HG02678 (cell line): Measurements from ENCODE around the gene ZFAND5.

Source experiments
- ATAC-seq: cut with Tn5 transposase; IDR thresholded peaks from one replicate; pipeline ENCODE4 v1.9.1; 2021; ENCODE audit warnings: mild to moderate bottlenecking, moderate library complexity; ENCODE audit not compliant: unreplicated experiment

Gene ZFAND5

GRCh38 chr9:72326641-72327040 lies 38.4 kb downstream of the ZFAND5 start:
- no peak for ATAC-seq

DNA sequence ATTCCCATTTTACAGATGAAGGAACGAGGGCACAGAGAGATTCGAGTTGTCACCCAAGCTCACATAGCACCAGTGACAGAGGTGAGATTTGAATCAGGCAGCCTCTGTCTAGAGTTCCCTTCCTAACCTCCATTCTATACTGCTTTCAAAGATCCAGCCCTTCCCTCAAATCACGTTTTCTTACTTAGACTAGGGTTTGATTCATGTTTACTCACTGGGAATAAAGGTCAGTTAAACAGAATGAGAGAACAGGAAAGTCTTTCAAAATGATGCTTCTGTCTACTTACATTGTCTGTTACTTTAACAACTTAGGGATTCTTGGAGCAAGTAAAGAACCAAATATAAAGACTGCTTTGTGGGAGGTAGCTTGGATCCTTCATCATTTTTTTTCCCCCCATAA lies 40.0 kb downstream of the ZFAND5 start:
- ATAC-seq, result no peak

DNA sequence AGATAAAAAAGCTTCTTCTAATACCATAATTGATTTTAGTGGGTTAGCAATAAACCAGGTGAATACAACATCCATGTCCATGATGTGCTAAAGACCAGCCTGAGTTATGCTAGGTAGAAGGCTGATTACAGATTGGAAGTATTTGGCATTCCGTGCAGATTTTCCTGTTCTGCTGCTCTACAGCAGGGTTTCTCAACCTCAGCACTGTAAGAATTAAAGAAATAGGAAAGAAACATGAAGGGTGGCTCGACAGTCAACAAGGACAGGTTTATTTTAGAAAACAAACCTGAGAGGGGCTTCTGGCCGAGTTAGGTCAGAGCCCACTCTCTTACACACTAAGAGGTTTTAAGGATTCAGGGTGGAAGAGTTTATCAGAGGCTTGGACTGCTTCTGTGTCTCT lies 42.3 kb downstream of the ZFAND5 start:
- ATAC-seq, result no peak

- no peak for ATAC-seq
Measured at GRCh38 chr9:72322259-72322658, 42.7 kb downstream of the ZFAND5 start.

DNA sequence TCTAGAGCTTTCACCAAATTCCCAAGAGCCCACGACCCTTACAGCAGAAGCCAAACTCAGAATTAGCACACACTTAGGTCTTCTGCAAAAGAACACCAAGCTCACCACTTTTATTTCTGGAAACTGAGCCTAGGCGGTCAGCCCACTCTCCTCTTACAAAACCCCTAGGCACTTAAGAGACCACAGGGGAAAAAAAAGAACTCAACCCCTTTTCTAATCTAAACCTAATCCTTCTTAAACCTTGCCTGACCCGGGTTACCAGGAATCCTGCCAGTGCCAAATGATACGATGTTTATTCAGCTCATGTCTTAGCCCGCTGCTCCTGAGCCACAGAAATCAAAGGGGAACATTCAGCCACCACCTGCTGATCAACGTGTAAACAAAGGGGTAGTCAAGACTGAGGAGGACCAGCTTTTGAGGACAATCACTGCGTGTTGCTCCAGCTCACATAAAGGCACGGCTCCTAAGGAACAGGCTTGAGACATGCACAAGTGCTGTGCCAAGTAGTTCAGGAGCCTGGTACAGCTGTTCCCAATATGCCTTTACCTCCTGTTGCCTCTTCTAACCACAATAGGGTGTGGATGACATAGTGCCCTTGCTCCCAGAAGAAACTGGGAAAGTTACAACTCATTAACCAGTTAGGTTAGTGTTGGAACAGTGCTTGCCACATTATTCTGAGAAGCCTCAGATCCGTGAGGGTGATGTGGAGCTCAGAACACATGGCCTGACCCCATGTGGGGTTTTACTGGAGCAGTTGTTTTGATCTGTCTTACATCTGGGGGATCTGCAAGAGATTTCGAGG lies 49.3 kb downstream of the ZFAND5 start:
- ATAC-seq, result no peak

DNA sequence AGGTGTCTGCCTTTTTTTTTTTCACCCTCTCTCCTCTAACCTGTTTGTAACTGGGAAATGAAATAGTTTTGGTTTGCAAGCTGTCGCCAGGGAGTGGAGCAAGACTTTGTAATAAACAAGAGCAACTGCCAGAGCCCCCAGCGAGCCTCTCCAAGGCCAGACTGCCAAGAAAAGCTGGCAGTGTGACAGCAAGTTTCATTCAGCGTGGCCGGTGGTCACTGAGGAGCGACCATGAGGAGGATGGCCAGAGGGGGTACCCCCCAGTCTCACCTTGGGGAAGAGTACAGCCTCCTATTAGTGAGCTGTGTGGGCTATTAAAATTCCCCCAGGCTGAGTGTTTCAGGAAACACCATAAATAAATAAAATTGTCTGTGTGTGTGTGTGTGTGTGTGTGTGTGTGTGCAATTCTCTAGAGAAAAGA lies 49.9 kb downstream of the ZFAND5 start:
- no peak for ATAC-seq

- ATAC-seq, result no peak
Measured at GRCh38 chr9:72313507-72313906, 51.5 kb downstream of the ZFAND5 start.

GRCh38 chr9:72312386-72312987 lies 52.5 kb downstream of the ZFAND5 start:
- no peak for ATAC-seq

- ATAC-seq, result no peak
Measured at GRCh38 chr9:72309364-72310133, 55.5 kb downstream of the ZFAND5 start.

DNA sequence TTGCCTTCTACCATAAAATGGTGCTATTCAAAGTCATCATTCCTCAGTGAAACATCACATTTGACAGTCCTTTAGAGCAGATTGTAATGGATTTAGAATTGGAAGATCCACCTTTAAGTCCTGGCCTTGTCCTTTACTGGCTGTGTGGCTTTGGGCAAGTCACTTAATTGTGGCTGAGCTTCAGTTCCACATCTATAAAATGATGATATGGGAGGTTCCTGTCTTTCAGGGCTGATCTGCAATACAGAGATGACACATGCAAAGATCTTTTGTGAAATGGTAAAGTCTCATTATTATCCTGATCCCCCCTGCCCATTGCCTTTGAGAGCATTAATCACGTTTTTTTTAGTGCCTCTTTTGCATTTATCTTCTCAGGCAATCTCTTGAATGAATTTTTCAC lies 58.2 kb downstream of the ZFAND5 start:
- no peak for ATAC-seq

- ATAC-seq, result no peak
Measured at GRCh38 chr9:72305707-72306106, 59.3 kb downstream of the ZFAND5 start.

DNA sequence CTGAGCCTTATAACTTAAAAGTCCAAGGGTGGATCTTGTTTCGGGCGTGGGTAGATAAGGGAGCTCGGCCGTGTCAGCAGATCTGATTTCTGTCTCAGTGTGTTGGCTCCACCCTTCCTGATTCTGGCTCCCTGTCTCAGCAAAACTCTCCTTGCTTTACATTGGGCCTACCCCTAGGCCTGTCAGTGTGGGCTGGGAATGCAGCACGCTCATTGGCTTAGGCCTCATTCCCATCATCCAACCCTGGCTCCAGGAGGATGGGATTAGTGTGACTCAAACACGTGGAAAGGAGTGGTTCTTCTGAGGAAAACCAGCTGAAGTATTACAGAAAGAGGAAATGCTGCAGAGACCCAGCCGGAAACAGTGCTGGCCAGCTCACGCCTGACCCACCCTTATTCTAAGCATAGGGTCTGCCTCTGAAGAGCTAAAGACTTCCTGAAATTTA lies 59.9 kb downstream of the ZFAND5 start:
- ATAC-seq, result peak; percentile 74

- ATAC-seq, result no peak
Measured at GRCh38 chr9:72304538-72304937, 60.5 kb downstream of the ZFAND5 start.
